Nephron (organoid): ENCODE data around the gene CFAP54.

ENCODE experiments used
- H3K27ac Mint-ChIP-seq, 3 experiments: 2 replicates each; pipeline ENCODE4 v1.8.0; 2020; ENCODE audit warnings: mixed read lengths in 3 of 3, mild to moderate bottlenecking in 2 of 3, moderate library complexity in 1 of 3
- H3K27me3 Mint-ChIP-seq: 2 replicates; pipeline ENCODE4 v1.8.0; 2021; ENCODE audit warnings: low read depth, mild to moderate bottlenecking, moderate library complexity, mixed read lengths
- H3K36me3 Mint-ChIP-seq: 2 replicates; pipeline ENCODE4 v1.8.0; 2020; ENCODE audit warnings: low read depth, mixed read lengths
- H3K4me1 Mint-ChIP-seq: 2 replicates; pipeline ENCODE4 v1.8.0; 2020; ENCODE audit warnings: mixed read lengths
- H3K4me3 Mint-ChIP-seq, 3 experiments: 2 replicates each; pipeline ENCODE4 v1.8.0; 2020; ENCODE audit warnings: mild to moderate bottlenecking in 3 of 3, mixed read lengths in 3 of 3, moderate library complexity in 2 of 3
- H3K9me3 Mint-ChIP-seq: 2 replicates; pipeline ENCODE4 v1.8.0; 2020; ENCODE audit warnings: mixed read lengths
- TF ChIP-seq, protein P1 (sequence below), 3 experiments: fragments of 200-600 bp; sonication (generic); IDR thresholded peaks; one replicate each; pipeline ENCODE4 v1.5.0; 2021; ENCODE audit warnings: antibody characterized with exemption in 3 of 3; ENCODE audit not compliant: unreplicated experiment in 3 of 3

CFAP54 gene

GRCh38 chr12:96471368-96472050 lies 17.9 kb upstream of the CFAP54 start:
- Mint-ChIP-seq H3K4me1 (no peaks in the 10 kb centered on the region), H3K36me3 (no peaks in the 10 kb centered on the region), H3K27me3 (peaks cover 3% of the 10 kb centered on the region), H3K27ac (no peak overlapping the region), H3K4me3 (no peak overlapping the region), H3K9me3 (peaks cover 5% of the 10 kb centered on the region)
- TF ChIP-seq, protein P1, sequence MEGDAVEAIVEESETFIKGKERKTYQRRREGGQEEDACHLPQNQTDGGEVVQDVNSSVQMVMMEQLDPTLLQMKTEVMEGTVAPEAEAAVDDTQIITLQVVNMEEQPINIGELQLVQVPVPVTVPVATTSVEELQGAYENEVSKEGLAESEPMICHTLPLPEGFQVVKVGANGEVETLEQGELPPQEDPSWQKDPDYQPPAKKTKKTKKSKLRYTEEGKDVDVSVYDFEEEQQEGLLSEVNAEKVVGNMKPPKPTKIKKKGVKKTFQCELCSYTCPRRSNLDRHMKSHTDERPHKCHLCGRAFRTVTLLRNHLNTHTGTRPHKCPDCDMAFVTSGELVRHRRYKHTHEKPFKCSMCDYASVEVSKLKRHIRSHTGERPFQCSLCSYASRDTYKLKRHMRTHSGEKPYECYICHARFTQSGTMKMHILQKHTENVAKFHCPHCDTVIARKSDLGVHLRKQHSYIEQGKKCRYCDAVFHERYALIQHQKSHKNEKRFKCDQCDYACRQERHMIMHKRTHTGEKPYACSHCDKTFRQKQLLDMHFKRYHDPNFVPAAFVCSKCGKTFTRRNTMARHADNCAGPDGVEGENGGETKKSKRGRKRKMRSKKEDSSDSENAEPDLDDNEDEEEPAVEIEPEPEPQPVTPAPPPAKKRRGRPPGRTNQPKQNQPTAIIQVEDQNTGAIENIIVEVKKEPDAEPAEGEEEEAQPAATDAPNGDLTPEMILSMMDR (IDR thresholded peaks at IDR 0.05; ENCODE audit: unreplicated experiment in 3 of 3): no peak

DNA sequence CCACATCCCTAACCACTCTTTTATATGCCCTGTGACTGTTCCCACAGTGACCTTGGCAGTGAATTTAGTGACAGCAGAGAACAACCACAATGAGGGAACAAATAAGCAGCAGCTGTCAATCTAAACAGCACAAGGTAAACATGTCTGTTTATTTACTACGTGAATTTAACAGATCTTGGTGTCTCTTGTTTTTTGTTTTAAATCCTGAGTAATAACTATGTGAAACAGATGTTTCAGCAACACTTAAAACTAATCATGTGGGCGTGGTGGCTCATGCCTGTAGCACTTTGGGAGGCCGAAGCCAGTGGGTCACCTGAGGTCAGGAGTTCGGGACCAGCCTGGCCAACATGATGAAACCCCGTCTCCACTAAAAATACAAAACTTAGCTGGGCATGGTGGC lies 17.0 kb upstream of the CFAP54 start:
- H3K9me3 Mint-ChIP-seq: peaks cover 5% of the 10 kb centered on the region
- no peaks in the 10 kb centered on the region for H3K4me1 Mint-ChIP-seq
- peaks cover 3% of the 10 kb centered on the region for H3K27me3 Mint-ChIP-seq
- H3K27ac Mint-ChIP-seq: no peak overlapping the region
- TF ChIP-seq, protein P1 (IDR thresholded peaks at IDR 0.05; ENCODE audit: unreplicated experiment in 3 of 3): no peak
- no peaks in the 10 kb centered on the region for H3K36me3 Mint-ChIP-seq
- no peak overlapping the region for H3K4me3 Mint-ChIP-seq

- H3K27me3 Mint-ChIP-seq: peaks cover 3% of the 10 kb centered on the region
- H3K27ac Mint-ChIP-seq: no peak overlapping the region
- H3K36me3 Mint-ChIP-seq: no peaks in the 10 kb centered on the region
- TF ChIP-seq, protein P1 (IDR thresholded peaks at IDR 0.05; ENCODE audit: unreplicated experiment in 3 of 3): no peak
- H3K4me3 Mint-ChIP-seq: no peak overlapping the region
- H3K4me1 Mint-ChIP-seq: no peaks in the 10 kb centered on the region
- peaks cover 5% of the 10 kb centered on the region for H3K9me3 Mint-ChIP-seq
Measured at GRCh38 chr12:96473394-96474093, 15.8 kb upstream of the CFAP54 start.

DNA sequence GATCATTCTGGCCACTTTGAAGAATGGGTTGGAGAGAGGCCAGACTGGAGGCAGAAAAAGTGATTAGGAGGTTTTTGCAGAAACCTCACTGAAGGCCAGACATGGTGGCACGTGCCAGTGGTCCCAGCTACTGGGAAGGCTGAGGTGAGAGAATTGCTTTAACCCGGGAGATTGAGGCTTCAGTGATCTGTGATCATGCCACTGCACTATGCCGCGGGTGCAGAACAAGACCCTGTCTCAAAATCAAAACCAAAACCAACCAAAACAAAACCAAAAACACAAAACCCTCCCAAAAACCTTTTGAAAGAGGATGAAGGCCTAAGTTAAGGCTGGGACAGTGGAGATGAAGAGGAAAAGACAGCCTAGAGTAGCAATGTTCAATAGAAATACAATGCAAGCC lies 15.2 kb upstream of the CFAP54 start:
- TF ChIP-seq, protein P1 (IDR thresholded peaks at IDR 0.05; ENCODE audit: unreplicated experiment in 3 of 3): no peak
- Mint-ChIP-seq H3K4me1 (no peaks in the 10 kb centered on the region), H3K9me3 (peaks cover 5% of the 10 kb centered on the region), H3K27ac (no peak overlapping the region), H3K36me3 (no peaks in the 10 kb centered on the region), H3K4me3 (no peak overlapping the region), H3K27me3 (peaks cover 3% of the 10 kb centered on the region)

GRCh38 chr12:96478011-96478410 lies 11.4 kb upstream of the CFAP54 start:
- Mint-ChIP-seq H3K9me3 (no peaks in the 10 kb centered on the region), H3K27ac (no peak overlapping the region), H3K36me3 (no peaks in the 10 kb centered on the region), H3K4me3 (no peak overlapping the region), H3K27me3 (peaks cover 3% of the 10 kb centered on the region), H3K4me1 (no peaks in the 10 kb centered on the region)
- TF ChIP-seq, protein P1 (IDR thresholded peaks at IDR 0.05; ENCODE audit: unreplicated experiment in 3 of 3): no peak

DNA sequence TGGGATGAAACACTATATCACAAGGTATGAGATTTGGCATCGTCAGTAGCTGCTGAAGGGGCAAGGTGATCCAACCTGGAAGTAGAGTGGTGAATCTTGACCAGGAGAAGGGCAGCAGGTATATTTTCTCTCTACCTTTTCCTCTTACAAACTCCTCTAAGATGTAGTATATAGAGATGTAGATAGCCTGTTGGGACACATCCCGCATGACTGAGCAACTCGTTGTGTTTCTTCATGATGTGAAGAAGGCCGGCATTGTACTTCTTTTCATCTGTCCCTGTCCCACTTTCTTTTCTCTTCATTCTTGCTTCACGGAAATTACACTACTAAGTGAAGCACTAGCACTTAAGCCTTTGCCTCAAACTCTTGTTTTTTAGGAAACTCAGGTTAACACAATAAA lies 7.3 kb upstream of the CFAP54 start:
- no peak overlapping the region for H3K4me3 Mint-ChIP-seq
- no peaks in the 10 kb centered on the region for H3K27me3 Mint-ChIP-seq
- TF ChIP-seq, protein P1 (IDR thresholded peaks at IDR 0.05; ENCODE audit: unreplicated experiment in 3 of 3): no peak
- no peaks in the 10 kb centered on the region for H3K4me1 Mint-ChIP-seq
- no peaks in the 10 kb centered on the region for H3K9me3 Mint-ChIP-seq
- H3K27ac Mint-ChIP-seq: no peak overlapping the region
- no peaks in the 10 kb centered on the region for H3K36me3 Mint-ChIP-seq
